ENCODE results near the gene THRA.
A peak's percentile ranks its signal among the peaks of the same experiment; 100 is the strongest.

The THRA gene

DNA sequence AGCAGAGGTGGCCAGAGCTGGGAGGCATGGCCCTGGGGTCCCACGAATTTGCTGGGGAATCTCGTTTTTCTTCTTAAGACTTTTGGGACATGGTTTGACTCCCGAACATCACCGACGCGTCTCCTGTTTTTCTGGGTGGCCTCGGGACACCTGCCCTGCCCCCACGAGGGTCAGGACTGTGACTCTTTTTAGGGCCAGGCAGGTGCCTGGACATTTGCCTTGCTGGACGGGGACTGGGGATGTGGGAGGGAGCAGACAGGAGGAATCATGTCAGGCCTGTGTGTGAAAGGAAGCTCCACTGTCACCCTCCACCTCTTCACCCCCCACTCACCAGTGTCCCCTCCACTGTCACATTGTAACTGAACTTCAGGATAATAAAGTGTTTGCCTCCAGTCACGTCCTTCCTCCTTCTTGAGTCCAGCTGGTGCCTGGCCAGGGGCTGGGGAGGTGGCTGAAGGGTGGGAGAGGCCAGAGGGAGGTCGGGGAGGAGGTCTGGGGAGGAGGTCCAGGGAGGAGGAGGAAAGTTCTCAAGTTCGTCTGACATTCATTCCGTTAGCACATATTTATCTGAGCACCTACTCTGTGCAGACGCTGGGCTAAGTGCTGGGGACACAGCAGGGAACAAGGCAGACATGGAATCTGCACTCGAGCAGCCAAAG, 45.2 kb upstream of the THRA start:
- POLR2A ChIA-PET (ENCODE audit: low non-redundant PET), result no interaction called here
- CTCF ChIA-PET, result interaction anchor here (0.5 to 1.9 kb wide), 2 partner anchors 9 to 26 kb away, joined by 4 to 6 read pairs; no protein-coding TSS in a partner anchor
- no peak for DNase-seq (ENCODE audit: low spot score)
- TF ChIP-seq, protein P1, sequence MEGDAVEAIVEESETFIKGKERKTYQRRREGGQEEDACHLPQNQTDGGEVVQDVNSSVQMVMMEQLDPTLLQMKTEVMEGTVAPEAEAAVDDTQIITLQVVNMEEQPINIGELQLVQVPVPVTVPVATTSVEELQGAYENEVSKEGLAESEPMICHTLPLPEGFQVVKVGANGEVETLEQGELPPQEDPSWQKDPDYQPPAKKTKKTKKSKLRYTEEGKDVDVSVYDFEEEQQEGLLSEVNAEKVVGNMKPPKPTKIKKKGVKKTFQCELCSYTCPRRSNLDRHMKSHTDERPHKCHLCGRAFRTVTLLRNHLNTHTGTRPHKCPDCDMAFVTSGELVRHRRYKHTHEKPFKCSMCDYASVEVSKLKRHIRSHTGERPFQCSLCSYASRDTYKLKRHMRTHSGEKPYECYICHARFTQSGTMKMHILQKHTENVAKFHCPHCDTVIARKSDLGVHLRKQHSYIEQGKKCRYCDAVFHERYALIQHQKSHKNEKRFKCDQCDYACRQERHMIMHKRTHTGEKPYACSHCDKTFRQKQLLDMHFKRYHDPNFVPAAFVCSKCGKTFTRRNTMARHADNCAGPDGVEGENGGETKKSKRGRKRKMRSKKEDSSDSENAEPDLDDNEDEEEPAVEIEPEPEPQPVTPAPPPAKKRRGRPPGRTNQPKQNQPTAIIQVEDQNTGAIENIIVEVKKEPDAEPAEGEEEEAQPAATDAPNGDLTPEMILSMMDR (conservative IDR thresholded peaks at IDR 0.05; ENCODE audit: low read depth), result no peak
- H3K27ac ChIP-seq, result peak overlapping the region; percentile 99

DNA sequence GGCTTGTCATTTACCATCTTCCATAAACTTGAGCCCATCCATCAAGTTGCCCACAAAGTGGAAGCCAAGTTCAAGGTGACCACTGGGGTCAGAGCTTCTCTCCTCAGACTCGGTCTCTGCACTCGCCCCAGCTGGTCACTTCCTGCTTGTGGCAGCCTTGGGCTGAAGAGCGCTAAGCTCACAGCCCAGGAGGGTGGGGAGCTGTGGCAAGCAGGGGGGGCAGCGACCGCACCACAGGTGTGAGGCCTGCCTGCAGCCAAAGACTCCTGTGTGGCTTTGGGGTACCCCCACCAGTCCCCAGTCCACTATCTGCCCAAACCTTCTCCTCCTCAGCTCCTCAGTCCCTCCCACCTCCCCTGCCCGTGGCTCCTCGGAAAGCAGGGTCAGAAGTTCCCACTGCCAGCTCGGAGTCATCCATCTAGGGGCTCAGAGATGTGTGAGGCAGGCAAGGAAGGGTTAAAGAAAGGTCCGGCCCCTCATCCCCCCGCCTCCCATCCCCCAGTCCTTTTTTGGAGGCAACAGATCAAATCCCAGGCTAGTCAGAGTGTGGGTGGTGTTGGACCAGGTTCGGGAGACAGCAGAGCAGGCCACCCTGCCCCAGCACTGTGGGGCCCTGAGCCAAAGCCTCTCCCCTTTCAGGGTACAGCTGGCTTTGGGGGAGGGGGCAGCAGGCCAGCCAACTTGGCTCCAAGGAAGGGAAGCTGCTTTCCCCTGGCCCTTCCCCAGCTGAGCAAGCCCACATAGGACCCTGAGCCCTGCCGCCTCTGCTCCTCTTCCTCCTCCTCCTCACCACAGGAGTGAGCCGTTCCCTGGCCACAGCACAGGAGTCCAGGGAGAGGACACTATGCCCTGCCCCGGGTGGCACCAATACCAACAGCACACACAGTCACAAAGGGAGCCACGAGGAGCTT, 44.3 kb upstream of the THRA start:
- no peak for DNase-seq (ENCODE audit: low spot score)
- peak overlapping the region; percentile 99 for H3K27ac ChIP-seq
- CTCF ChIA-PET, result interaction anchor here (0.6 to 1.9 kb wide), 3 partner anchors 8 to 100 kb away, joined by 6 to 7 read pairs (median 6); no protein-coding TSS in a partner anchor
- TF ChIP-seq, protein P1 (conservative IDR thresholded peaks at IDR 0.05; ENCODE audit: low read depth), result no peak
- POLR2A ChIA-PET (ENCODE audit: low non-redundant PET), result interaction anchor here (0.7 kb wide), 1 partner anchor 96 kb away, joined by 3 read pairs; no protein-coding TSS in a partner anchor

DNA sequence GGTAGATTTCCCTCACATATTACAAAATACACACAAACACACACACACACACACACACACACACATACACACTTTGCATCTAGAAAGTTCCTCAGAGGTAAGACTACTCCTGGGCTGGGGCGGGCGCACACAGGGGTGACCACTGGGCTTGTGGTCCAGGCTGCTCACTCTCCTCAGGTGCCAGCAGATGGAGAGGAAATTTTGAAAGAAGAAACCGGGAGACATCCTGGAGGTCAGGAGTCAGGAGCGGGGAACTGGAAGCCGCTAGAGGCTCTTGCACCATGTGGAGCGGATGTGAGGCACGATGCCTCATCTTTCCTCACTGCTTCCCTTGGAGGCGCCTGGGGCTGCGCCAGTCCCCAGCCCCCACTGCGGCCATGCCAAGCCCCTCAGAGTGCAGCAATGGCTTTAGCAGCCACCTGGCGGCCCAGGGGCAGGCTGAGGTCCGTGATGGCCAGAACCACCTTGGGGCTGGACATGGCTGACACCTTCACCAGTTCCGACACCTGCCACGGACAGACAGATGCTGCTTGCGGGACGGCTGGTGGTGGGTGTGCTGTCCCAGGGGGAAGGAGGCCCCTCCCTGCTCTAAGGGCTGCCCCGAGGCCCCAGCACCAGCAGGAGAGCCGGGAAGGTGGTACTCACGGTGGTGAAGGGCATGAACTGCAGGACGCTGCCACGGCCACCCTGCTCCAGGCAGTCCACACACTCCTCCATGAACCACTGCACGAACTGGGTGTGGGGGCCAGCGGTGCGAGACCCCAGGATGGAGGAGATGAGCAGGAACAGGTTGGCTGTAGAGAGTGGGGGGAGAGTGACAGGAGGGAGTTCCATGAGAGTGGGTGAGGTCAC, 43.4 kb upstream of the THRA start:
- peak; percentile 75 for DNase-seq (ENCODE audit: low spot score)
- POLR2A ChIA-PET (ENCODE audit: low non-redundant PET), result interaction anchor here (0.7 kb wide), 1 partner anchor 95 kb away, joined by 3 read pairs; no protein-coding TSS in a partner anchor
- TF ChIP-seq, protein P1 (conservative IDR thresholded peaks at IDR 0.05; ENCODE audit: low read depth), result no peak
- CTCF ChIA-PET, result interaction anchor here (0.6 kb wide), 2 partner anchors 56 to 99 kb away, joined by 6 to 7 read pairs; no protein-coding TSS in a partner anchor
- peak overlapping the region; percentile 99 for H3K27ac ChIP-seq

DNA sequence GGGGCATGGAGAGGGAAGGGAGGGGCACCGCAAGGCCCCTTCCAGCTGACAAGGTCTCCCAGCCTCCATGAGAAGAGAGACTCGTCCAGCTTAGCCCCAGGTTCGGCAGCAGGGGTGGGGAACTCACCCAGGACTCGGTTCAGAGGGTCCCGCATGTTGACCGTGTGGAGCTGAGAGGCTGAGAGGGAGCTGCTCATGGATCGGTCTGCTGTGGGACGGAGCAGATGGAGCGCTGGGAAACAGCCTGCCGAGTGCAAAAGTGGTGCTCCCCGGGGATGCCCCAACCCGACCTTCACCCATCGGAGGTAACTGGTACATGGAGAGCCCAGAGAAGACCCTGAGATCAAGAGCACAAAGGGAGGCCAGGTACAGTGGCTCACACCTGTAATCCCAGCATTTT, 42.6 kb upstream of the THRA start:
- ChIA-PET CTCF (no interaction called here), POLR2A (ENCODE audit: low non-redundant PET) (no interaction called here)
- TF ChIP-seq, protein P1 (conservative IDR thresholded peaks at IDR 0.05; ENCODE audit: low read depth), result no peak
- no peak for DNase-seq (ENCODE audit: low spot score)
- H3K27ac ChIP-seq, result peak overlapping the region; percentile 99

DNA sequence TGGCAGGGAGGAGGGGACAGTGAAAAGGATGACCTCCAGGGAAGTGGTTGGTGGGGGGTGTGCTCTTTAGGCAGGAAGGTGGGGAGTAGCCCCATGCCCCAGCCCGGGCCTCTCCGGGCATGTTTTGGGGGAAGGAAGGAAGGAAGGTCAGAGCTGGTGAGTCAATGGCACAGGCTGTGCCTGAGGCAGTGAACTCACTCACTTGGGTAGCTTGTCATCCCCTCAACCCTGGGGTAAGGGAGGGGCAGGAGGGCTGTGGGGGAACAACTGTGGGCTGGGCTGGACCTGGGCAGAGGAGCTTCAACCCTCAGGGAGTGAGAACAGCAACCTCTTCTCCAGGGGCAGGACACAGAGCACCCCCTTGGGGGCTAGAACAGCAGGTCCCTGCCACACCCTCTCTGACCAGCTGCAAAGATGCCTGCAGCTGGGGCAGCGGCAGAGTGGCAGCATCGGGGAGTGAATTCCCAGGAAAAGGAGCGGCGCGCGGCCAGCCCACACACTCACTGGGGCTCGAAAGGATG, 41.3 kb upstream of the THRA start:
- ChIA-PET CTCF (interaction anchor here (0.7 to 1.3 kb wide), 5 partner anchors 8 to 162 kb away, joined by 3 to 7 read pairs (median 3); no protein-coding TSS in a partner anchor), POLR2A (ENCODE audit: low non-redundant PET) (interaction anchor here (0.5 kb wide), 1 partner anchor 79 kb away, joined by 3 read pairs; the partner anchor contains the start of gene NR1D1)
- TF ChIP-seq, protein P1 (conservative IDR thresholded peaks at IDR 0.05; ENCODE audit: low read depth), result no peak
- DNase-seq (ENCODE audit: low spot score), result peak; percentile 97
- peak overlapping the region; percentile 99 for H3K27ac ChIP-seq
